ENCODE measurements around the gene KRTAP5-3.
A peak's percentile ranks its signal among the peaks of the same experiment; 100 is the strongest.
"Not testable (repeated sequence)": the region's sequence is repeated elsewhere in the genome, so short reads cannot be mapped to it uniquely, and the experiment has no call there.

The KRTAP5-3 gene

DNA sequence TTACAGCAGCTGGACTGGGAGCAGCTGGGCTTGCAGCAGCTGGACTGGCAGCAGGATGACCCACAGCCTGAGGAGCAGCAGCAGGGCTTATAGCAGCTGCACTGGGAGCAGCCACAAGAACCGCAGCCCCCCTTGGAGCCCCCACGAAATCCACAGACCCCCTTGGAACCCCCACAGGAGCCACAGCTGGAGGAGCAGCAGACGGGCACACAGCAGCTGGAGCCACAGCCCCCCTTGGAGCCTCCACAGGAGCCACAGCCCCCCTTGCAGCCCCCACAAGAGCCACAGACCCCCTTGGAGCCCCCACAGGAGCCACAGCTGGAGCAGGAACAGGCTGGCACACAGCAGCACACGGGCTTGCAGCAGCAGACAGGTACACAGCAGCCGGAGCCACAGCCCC is 362 bp downstream of the KRTAP5-3 start:
- H3K4ac ChIP-seq (ENCODE audit: low read depth in 1 of 2, low read length in 2 of 2); H2AK5ac ChIP-seq (ENCODE audit: low read length, severe bottlenecking); H2BK15ac ChIP-seq (ENCODE audit: low read depth, poor library complexity, severe bottlenecking); H4K91ac ChIP-seq (ENCODE audit: low read length); H2BK5ac ChIP-seq (ENCODE audit: low read depth, low read length, poor library complexity, severe bottlenecking); H2BK12ac ChIP-seq (ENCODE audit: low read length in 2 of 2); H3K36me3 ChIP-seq (ENCODE audit: control insufficient read depth in 1 of 2, insufficient read depth in 2 of 2, low read depth in 1 of 2, low read length in 2 of 2); H2AFZ ChIP-seq (ENCODE audit: low read depth, low read length); H3K9me3 ChIP-seq (ENCODE audit: control insufficient read depth, low read length); H3K79me1 ChIP-seq (replicated peaks; ENCODE audit: low read length, poor library complexity, severe bottlenecking); H3K18ac ChIP-seq (ENCODE audit: low read depth in 1 of 2, low read length in 2 of 2); H4K8ac ChIP-seq (ENCODE audit: low read length); H3K4me1 ChIP-seq (ENCODE audit: control insufficient read depth, insufficient read depth, low read depth, low read length); H3K14ac ChIP-seq (ENCODE audit: low read length in 2 of 2); H3K4me2 ChIP-seq (ENCODE audit: low read length, poor library complexity, severe bottlenecking); H3K23ac ChIP-seq (ENCODE audit: low read length in 2 of 2); H3K9ac ChIP-seq (ENCODE audit: low read length); H2BK120ac ChIP-seq (ENCODE audit: low read depth, low read length); H3K27ac ChIP-seq (ENCODE audit: low read length, poor library complexity, severe bottlenecking); H3K4me3 ChIP-seq (ENCODE audit: insufficient read depth in 1 of 2, low read depth in 1 of 2, low read length in 2 of 2): not testable (repeated sequence)
- 52% methylated on average over 4 of the region's 5 CpGs for WGBS
- peaks cover 45 to 57% of the 10 kb centered on the region in 2 experiments for H3K27me3 ChIP-seq (ENCODE audit: control insufficient read depth in 1 of 2, insufficient read depth in 1 of 2, low read length in 2 of 2)
- peak; percentile 15 for DNase-seq

- not testable (repeated sequence) for H3K36me3 ChIP-seq (ENCODE audit: control insufficient read depth in 1 of 2, insufficient read depth in 2 of 2, low read depth in 1 of 2, low read length in 2 of 2); H3K23ac ChIP-seq (ENCODE audit: low read length in 2 of 2); H3K79me1 ChIP-seq (replicated peaks; ENCODE audit: low read length, poor library complexity, severe bottlenecking); H3K4ac ChIP-seq (ENCODE audit: low read depth in 1 of 2, low read length in 2 of 2); H2BK15ac ChIP-seq (ENCODE audit: low read depth, poor library complexity, severe bottlenecking); H2BK12ac ChIP-seq (ENCODE audit: low read length in 2 of 2); H2BK120ac ChIP-seq (ENCODE audit: low read depth, low read length); H3K9me3 ChIP-seq (ENCODE audit: control insufficient read depth, low read length); H3K4me2 ChIP-seq (ENCODE audit: low read length, poor library complexity, severe bottlenecking); H4K8ac ChIP-seq (ENCODE audit: low read length); H2BK5ac ChIP-seq (ENCODE audit: low read depth, low read length, poor library complexity, severe bottlenecking); H2AK5ac ChIP-seq (ENCODE audit: low read length, severe bottlenecking); H3K27ac ChIP-seq (ENCODE audit: low read length, poor library complexity, severe bottlenecking); H3K18ac ChIP-seq (ENCODE audit: low read depth in 1 of 2, low read length in 2 of 2); H3K9ac ChIP-seq (ENCODE audit: low read length); H2AFZ ChIP-seq (ENCODE audit: low read depth, low read length); H4K91ac ChIP-seq (ENCODE audit: low read length); H3K4me1 ChIP-seq (ENCODE audit: control insufficient read depth, insufficient read depth, low read depth, low read length); H3K14ac ChIP-seq (ENCODE audit: low read length in 2 of 2); H3K4me3 ChIP-seq (ENCODE audit: insufficient read depth in 1 of 2, low read depth in 1 of 2, low read length in 2 of 2)
- peaks cover 48 to 60% of the 10 kb centered on the region in 2 experiments for H3K27me3 ChIP-seq (ENCODE audit: control insufficient read depth in 1 of 2, insufficient read depth in 1 of 2, low read length in 2 of 2)
- peak; percentile 14 for DNase-seq
- WGBS: 25% methylated on average over 18 of the region's 18 CpGs
Measured at GRCh38 chr11:1607156-1607845, 962 bp downstream of the KRTAP5-3 start.

DNA sequence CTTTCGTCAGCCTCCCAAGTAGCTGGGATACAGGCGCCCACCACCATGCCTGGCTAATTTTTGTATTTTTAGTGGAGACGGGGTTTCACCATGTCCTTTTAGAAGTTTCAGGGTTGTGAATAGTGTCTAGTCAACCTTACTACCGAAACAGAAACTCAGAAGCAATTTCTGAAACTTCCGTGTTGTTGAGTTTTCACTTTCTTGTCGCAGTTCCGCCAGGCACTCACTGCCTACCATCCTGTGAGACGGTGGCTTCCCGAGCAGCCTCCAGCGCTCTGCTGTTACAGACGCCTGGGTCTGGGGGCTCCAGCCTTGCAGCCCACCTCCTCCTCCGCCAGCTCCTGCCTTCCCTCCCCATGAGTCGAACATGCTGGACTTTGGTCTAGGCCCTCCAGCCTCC is 2.3 kb downstream of the KRTAP5-3 start:
- H3K9me3 ChIP-seq (ENCODE audit: control insufficient read depth, low read length); H3K4me3 ChIP-seq (ENCODE audit: insufficient read depth in 1 of 2, low read depth in 1 of 2, low read length in 2 of 2); H3K27ac ChIP-seq (ENCODE audit: low read length, poor library complexity, severe bottlenecking); H3K9ac ChIP-seq (ENCODE audit: low read length); H2BK5ac ChIP-seq (ENCODE audit: low read depth, low read length, poor library complexity, severe bottlenecking); H3K14ac ChIP-seq (ENCODE audit: low read length in 2 of 2); H3K4me1 ChIP-seq (ENCODE audit: control insufficient read depth, insufficient read depth, low read depth, low read length); H4K8ac ChIP-seq (ENCODE audit: low read length); H2BK12ac ChIP-seq (ENCODE audit: low read length in 2 of 2); H2AK5ac ChIP-seq (ENCODE audit: low read length, severe bottlenecking); DNase-seq; H2AFZ ChIP-seq (ENCODE audit: low read depth, low read length); H3K23ac ChIP-seq (ENCODE audit: low read length in 2 of 2); H3K79me1 ChIP-seq (replicated peaks; ENCODE audit: low read length, poor library complexity, severe bottlenecking); H4K91ac ChIP-seq (ENCODE audit: low read length); H2BK15ac ChIP-seq (ENCODE audit: low read depth, poor library complexity, severe bottlenecking); H3K18ac ChIP-seq (ENCODE audit: low read depth in 1 of 2, low read length in 2 of 2); H2BK120ac ChIP-seq (ENCODE audit: low read depth, low read length); H3K36me3 ChIP-seq (ENCODE audit: control insufficient read depth in 1 of 2, insufficient read depth in 2 of 2, low read depth in 1 of 2, low read length in 2 of 2); H3K4ac ChIP-seq (ENCODE audit: low read depth in 1 of 2, low read length in 2 of 2); H3K4me2 ChIP-seq (ENCODE audit: low read length, poor library complexity, severe bottlenecking): not testable (repeated sequence)
- peaks cover 52 to 69% of the 10 kb centered on the region in 2 experiments for H3K27me3 ChIP-seq (ENCODE audit: control insufficient read depth in 1 of 2, insufficient read depth in 1 of 2, low read length in 2 of 2)
- WGBS: 81% methylated on average over 12 of the region's 13 CpGs

DNA sequence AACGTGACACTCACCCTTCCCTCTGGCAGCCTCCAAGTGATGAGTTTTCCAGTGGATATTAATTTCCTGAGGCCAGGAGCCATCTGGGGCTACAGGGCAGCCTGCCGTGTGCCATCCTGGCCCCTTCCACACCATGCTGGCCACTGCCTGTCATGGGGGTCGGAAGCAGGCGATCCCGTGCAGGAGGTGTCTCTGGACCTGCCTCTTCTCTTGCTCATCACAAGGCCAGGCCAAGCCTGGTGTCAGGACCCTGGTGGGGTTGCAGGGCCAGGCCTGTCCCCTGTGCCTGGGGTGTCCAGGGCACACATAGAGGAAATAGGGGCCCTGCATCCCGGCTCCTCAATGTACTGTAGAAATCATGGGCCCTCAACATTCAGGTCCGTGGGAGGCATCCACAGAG is 3.6 kb downstream of the KRTAP5-3 start:
- Histone ChIP-seq H2AK5ac (ENCODE audit: low read length, severe bottlenecking) (no peak overlapping the region), H3K14ac (ENCODE audit: low read length in 2 of 2) (no peak overlapping the region), H4K91ac (ENCODE audit: low read length) (no peak overlapping the region), H2BK15ac (ENCODE audit: low read depth, poor library complexity, severe bottlenecking) (no peak overlapping the region), H3K18ac (ENCODE audit: low read depth in 1 of 2, low read length in 2 of 2) (no peak overlapping the region), H3K23ac (ENCODE audit: low read length in 2 of 2) (no peak overlapping the region), H2AFZ (ENCODE audit: low read depth, low read length) (no peak overlapping the region), H3K79me1 (replicated peaks; ENCODE audit: low read length, poor library complexity, severe bottlenecking) (no peaks in the 10 kb centered on the region), H3K4ac (ENCODE audit: low read depth in 1 of 2, low read length in 2 of 2) (no peak overlapping the region), H3K36me3 (ENCODE audit: control insufficient read depth in 1 of 2, insufficient read depth in 2 of 2, low read depth in 1 of 2, low read length in 2 of 2) (no peaks in the 10 kb centered on the region), H3K9ac (ENCODE audit: low read length) (no peak overlapping the region), H3K9me3 (ENCODE audit: control insufficient read depth, low read length) (no peaks in the 10 kb centered on the region), H3K27me3 (ENCODE audit: control insufficient read depth in 1 of 2, insufficient read depth in 1 of 2, low read length in 2 of 2) (peaks cover 63 to 80% of the 10 kb centered on the region in 2 experiments), H2BK5ac (ENCODE audit: low read depth, low read length, poor library complexity, severe bottlenecking) (no peak overlapping the region), H4K8ac (ENCODE audit: low read length) (no peak overlapping the region), H3K4me3 (ENCODE audit: insufficient read depth in 1 of 2, low read depth in 1 of 2, low read length in 2 of 2) (no peak overlapping the region), H2BK120ac (ENCODE audit: low read depth, low read length) (no peak overlapping the region), H3K4me2 (ENCODE audit: low read length, poor library complexity, severe bottlenecking) (no peak overlapping the region), H2BK12ac (ENCODE audit: low read length in 2 of 2) (no peak overlapping the region), H3K27ac (ENCODE audit: low read length, poor library complexity, severe bottlenecking) (no peak overlapping the region), H3K4me1 (ENCODE audit: control insufficient read depth, insufficient read depth, low read depth, low read length) (peaks cover 2% of the 10 kb centered on the region)
- no peak for DNase-seq
- WGBS: 85% methylated on average over 7 of the region's 7 CpGs
